Neural progenitor cell (in vitro differentiated cells): ENCODE data around the gene MICALL2. TPM values are rescaled to one million over a fixed set of nuclear protein-coding genes. Genes with fewer than 3 reads are reported as not detected.
"Not testable (repeated sequence)": the region's sequence is repeated elsewhere in the genome, so short reads cannot be mapped to it uniquely, and the experiment has no call there.

Source experiments
- DNase-seq: peaks from one replicate; pipeline ENCODE4 v3.0.0-alpha.2; 2016; ENCODE audit warnings: low spot score
- H2AFZ ChIP-seq: fragments of 200-600 bp; sonication (generic); replicated peaks from 2 replicates; pipeline ENCODE4 v1.6.1; 2016; ENCODE audit warnings: antibody characterized with exemption
- H3F3A ChIP-seq: fragments of 200-600 bp; sonication (generic); 2 replicates; pipeline ENCODE4 v1.6.1; 2016; ENCODE audit warnings: antibody characterized with exemption, low read depth
- H3K27ac ChIP-seq: fragments of 200-600 bp; sonication (generic); 2 replicates; pipeline ENCODE4 v1.5.1; 2016; ENCODE audit warnings: mild to moderate bottlenecking
- H3K27me3 ChIP-seq: fragments of 200-600 bp; sonication (generic); 2 replicates; pipeline ENCODE4 v1.6.1; 2016; ENCODE audit warnings: mild to moderate bottlenecking, moderate library complexity
- H3K36me3 ChIP-seq: fragments of 200-600 bp; sonication (generic); 2 replicates; pipeline ENCODE4 v1.5.1; 2016
- H3K4me1 ChIP-seq: fragments of 200-600 bp; sonication (generic); 2 replicates; pipeline ENCODE4 v1.6.1; 2016; ENCODE audit warnings: mixed run types
- H3K4me2 ChIP-seq: fragments of 200-600 bp; sonication (generic); 2 replicates; pipeline ENCODE4 v1.6.1; 2016
- H3K4me3 ChIP-seq: fragments of 200-600 bp; sonication (generic); 2 replicates; pipeline ENCODE4 v1.5.1; 2016
- H3K79me2 ChIP-seq: fragments of 200-600 bp; sonication (generic); 2 replicates; pipeline ENCODE4 v1.6.1; 2016; ENCODE audit warnings: low read depth
- H3K9ac ChIP-seq: fragments of 200-600 bp; sonication (generic); 2 replicates; pipeline ENCODE4 v1.6.1; 2016
- H3K9me3 ChIP-seq: fragments of 200-600 bp; sonication (generic); 2 replicates; pipeline ENCODE4 v1.5.1; 2016; ENCODE audit warnings: low read depth
- H4K20me1 ChIP-seq: fragments of 200-600 bp; sonication (generic); 2 replicates; pipeline ENCODE4 v1.6.1; 2016; ENCODE audit warnings: low read depth
- H3K27ac Mint-ChIP-seq: 3 replicates; pipeline ENCODE4 v1.8.0; 2021; ENCODE audit warnings: mixed read lengths
- H3K27me3 Mint-ChIP-seq: 2 replicates; pipeline ENCODE4 v1.8.0; 2022; ENCODE audit warnings: low read depth, mild to moderate bottlenecking, inconsistent platforms, moderate library complexity, mixed read lengths; ENCODE audit not compliant: insufficient read depth
- H3K36me3 Mint-ChIP-seq: 3 replicates; pipeline ENCODE4 v1.8.0; 2021; ENCODE audit warnings: mixed read lengths
- H3K4me1 Mint-ChIP-seq: 3 replicates; pipeline ENCODE4 v1.8.0; 2021; ENCODE audit warnings: mixed read lengths
- H3K4me3 Mint-ChIP-seq: 3 replicates; pipeline ENCODE4 v1.8.0; 2021; ENCODE audit warnings: mild to moderate bottlenecking, moderate library complexity, mixed read lengths
- H3K9me3 Mint-ChIP-seq: 3 replicates; pipeline ENCODE4 v1.8.0; 2020; ENCODE audit warnings: mixed read lengths
- EZH2 ChIP-seq: fragments of 200-600 bp; sonication (generic); IDR thresholded peaks from 2 replicates; pipeline ENCODE4 v1.6.1; 2017; ENCODE audit warnings: antibody characterized with exemption, mild to moderate bottlenecking, moderate library complexity
- EZH2phosphoT487 ChIP-seq: fragments of 200-600 bp; sonication (generic); IDR thresholded peaks from 2 replicates; pipeline ENCODE4 v1.6.1; 2017; ENCODE audit warnings: antibody characterized with exemption
- total RNA-seq: library from RNA; depleted of rRNA; stranded (reverse); fragments of >200 nt; gene quantifications from 2 replicates; pipeline ENCODE4 v1.2.3, GENCODE V29; 2015; ENCODE audit warnings: low replicate concordance
- TF ChIP-seq, protein P1 (sequence below): fragments of 200-600 bp; sonication (generic); IDR thresholded peaks from 2 replicates; pipeline ENCODE4 v1.5.1; 2017; ENCODE audit warnings: antibody characterized with exemption, mild to moderate bottlenecking

Gene MICALL2
- total RNA-seq, 1 donor from 2014 or later: 6.0 TPM

GRCh38 chr7:1444214-1444924, 14.9 kb downstream of the MICALL2 start:
- no peaks in the 10 kb centered on the region for H3K27me3 ChIP-seq
- no peaks in the 10 kb centered on the region for H4K20me1 ChIP-seq
- H3K9ac ChIP-seq: no peak overlapping the region
- no peak overlapping the region for H3K4me3 ChIP-seq
- no peak overlapping the region for H3K27ac Mint-ChIP-seq
- H3K36me3 ChIP-seq: no peaks in the 10 kb centered on the region
- H3F3A ChIP-seq: peaks cover 5% of the 10 kb centered on the region
- no peak overlapping the region for H2AFZ ChIP-seq
- no peak for DNase-seq
- H3K36me3 Mint-ChIP-seq: peaks cover 2% of the 10 kb centered on the region
- H3K4me2 ChIP-seq: no peak overlapping the region
- no peaks in the 10 kb centered on the region for H3K9me3 Mint-ChIP-seq
- no peak for TF ChIP-seq EZH2phosphoT487
- no peak for TF ChIP-seq EZH2
- TF ChIP-seq, protein P1, sequence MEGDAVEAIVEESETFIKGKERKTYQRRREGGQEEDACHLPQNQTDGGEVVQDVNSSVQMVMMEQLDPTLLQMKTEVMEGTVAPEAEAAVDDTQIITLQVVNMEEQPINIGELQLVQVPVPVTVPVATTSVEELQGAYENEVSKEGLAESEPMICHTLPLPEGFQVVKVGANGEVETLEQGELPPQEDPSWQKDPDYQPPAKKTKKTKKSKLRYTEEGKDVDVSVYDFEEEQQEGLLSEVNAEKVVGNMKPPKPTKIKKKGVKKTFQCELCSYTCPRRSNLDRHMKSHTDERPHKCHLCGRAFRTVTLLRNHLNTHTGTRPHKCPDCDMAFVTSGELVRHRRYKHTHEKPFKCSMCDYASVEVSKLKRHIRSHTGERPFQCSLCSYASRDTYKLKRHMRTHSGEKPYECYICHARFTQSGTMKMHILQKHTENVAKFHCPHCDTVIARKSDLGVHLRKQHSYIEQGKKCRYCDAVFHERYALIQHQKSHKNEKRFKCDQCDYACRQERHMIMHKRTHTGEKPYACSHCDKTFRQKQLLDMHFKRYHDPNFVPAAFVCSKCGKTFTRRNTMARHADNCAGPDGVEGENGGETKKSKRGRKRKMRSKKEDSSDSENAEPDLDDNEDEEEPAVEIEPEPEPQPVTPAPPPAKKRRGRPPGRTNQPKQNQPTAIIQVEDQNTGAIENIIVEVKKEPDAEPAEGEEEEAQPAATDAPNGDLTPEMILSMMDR: no peak
- no peaks in the 10 kb centered on the region for H3K9me3 ChIP-seq
- H3K79me2 ChIP-seq: no peaks in the 10 kb centered on the region
- no peaks in the 10 kb centered on the region for H3K27me3 Mint-ChIP-seq
- no peak overlapping the region for H3K4me3 Mint-ChIP-seq
- H3K27ac ChIP-seq: no peak overlapping the region
- peaks cover 4% of the 10 kb centered on the region for H3K4me1 Mint-ChIP-seq
- H3K4me1 ChIP-seq: no peaks in the 10 kb centered on the region

GRCh38 chr7:1443587-1444200, 15.6 kb downstream of the MICALL2 start:
- not testable (repeated sequence) for H3K27me3 ChIP-seq, H4K20me1 ChIP-seq, H3K36me3 ChIP-seq, H3K4me3 ChIP-seq, H3K9me3 ChIP-seq, DNase-seq, H3K4me2 ChIP-seq, H3K9me3 Mint-ChIP-seq, H2AFZ ChIP-seq, H3K4me1 Mint-ChIP-seq, H3K79me2 ChIP-seq, H3K27me3 Mint-ChIP-seq, H3F3A ChIP-seq, H3K4me1 ChIP-seq, H3K36me3 Mint-ChIP-seq, H3K9ac ChIP-seq, H3K27ac ChIP-seq
- Mint-ChIP-seq H3K27ac (peak overlapping the region; percentile 82), H3K4me3 (peak overlapping the region; percentile 42)

DNA sequence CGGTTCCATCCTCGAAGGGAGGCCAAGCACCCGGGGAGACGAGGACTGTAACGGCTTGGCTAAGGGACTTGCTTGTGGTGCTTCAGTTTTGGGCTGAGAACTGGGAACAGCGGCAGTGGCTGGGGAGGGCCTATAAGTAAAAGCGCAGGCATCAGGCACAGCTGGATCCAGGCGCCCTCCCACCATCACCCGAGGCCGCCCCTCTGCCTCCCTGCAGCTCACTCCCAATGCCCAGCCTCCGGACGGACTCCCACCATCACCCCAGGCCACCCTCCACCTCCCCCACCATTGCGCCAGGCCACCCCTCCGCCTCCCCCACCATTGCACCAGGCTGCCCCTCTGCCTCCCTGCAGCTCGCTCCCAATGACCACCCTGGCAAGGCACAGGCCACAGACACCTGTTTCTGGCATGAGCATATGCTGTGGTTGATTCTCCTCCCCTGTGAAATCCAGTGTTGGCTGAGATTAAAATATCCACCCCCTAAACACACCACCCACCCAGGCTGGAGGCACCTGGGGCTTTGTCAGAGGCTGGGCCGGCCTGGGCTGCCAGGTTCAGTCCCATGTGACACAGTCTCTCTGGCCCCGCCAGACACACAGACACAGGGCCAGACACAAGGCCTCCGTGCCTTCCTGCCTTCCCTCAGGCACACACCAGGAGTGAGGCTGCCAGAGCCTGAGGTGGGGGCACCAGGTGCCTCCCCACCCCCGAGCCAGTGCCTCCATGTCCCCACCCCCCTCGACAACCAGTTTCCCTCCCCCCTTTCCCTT, 16.7 kb downstream of the MICALL2 start:
- H3K4me3 ChIP-seq: no peak overlapping the region
- no peaks in the 10 kb centered on the region for H3K4me1 ChIP-seq
- Mint-ChIP-seq H3K27ac (peak overlapping the region; percentile 33), H3K27me3 (peaks cover 2% of the 10 kb centered on the region), H3K4me3 (no peak overlapping the region), H3K36me3 (peaks cover 2% of the 10 kb centered on the region), H3K4me1 (peaks cover 4% of the 10 kb centered on the region), H3K9me3 (no peaks in the 10 kb centered on the region)
- H3K36me3 ChIP-seq: no peaks in the 10 kb centered on the region
- H4K20me1 ChIP-seq: no peaks in the 10 kb centered on the region
- no peak overlapping the region for H3K27ac ChIP-seq
- H3K9ac ChIP-seq: no peak overlapping the region
- no peaks in the 10 kb centered on the region for H3K9me3 ChIP-seq
- no peak overlapping the region for H2AFZ ChIP-seq
- TF ChIP-seq EZH2phosphoT487 (no peak), EZH2 (no peak)
- TF ChIP-seq, protein P1: no peak
- peaks cover 10% of the 10 kb centered on the region for H3F3A ChIP-seq
- H3K27me3 ChIP-seq: no peaks in the 10 kb centered on the region
- DNase-seq: no peak
- H3K79me2 ChIP-seq: no peaks in the 10 kb centered on the region
- no peak overlapping the region for H3K4me2 ChIP-seq
